Measurements from ENCODE around the gene TGFB2. TPM values are rescaled to one million over a fixed set of nuclear protein-coding genes. Genes with fewer than 3 reads are reported as not detected.

Gene TGFB2
- total and polyA plus RNA-seq, 2 experiments from 2014 or later: 0.31 to 1.4 TPM

GRCh38 chr1:218395916-218396315 lies 50.8 kb downstream of the TGFB2 start:
- no peaks in the 10 kb centered on the region for H3K4me1 ChIP-seq (ENCODE audit: insufficient read depth)
- no peaks in the 10 kb centered on the region for H4K20me1 ChIP-seq (replicated peaks; ENCODE audit: insufficient read depth)
- peaks cover 7% of the 10 kb centered on the region for H3K9me2 ChIP-seq (ENCODE audit: insufficient read depth)
- Mint-ChIP-seq H3K4me1 (no peaks in the 10 kb centered on the region), H3K36me3 (ENCODE audit: low read depth) (no peaks in the 10 kb centered on the region), H3K27me3 (ENCODE audit: insufficient read depth, low read depth, poor library complexity) (peaks cover 2% of the 10 kb centered on the region), H3K4me3 (no peak overlapping the region), H3K27ac (no peak overlapping the region), H3K9me3 (peaks cover 2% of the 10 kb centered on the region; the same call in 1 of the 3 replicates)
- DNase-seq (ENCODE audit: low spot score): no peak
- no peaks in the 10 kb centered on the region for H3K27me3 ChIP-seq (ENCODE audit: insufficient read depth)
- no peak overlapping the region for H3K4me2 ChIP-seq
- no peaks in the 10 kb centered on the region for H3K79me2 ChIP-seq (replicated peaks; ENCODE audit: insufficient read depth)
- TF ChIP-seq REST (IDR thresholded peaks at IDR 0.05; ENCODE audit: unreplicated experiment): no peak
- TF ChIP-seq, protein P1, sequence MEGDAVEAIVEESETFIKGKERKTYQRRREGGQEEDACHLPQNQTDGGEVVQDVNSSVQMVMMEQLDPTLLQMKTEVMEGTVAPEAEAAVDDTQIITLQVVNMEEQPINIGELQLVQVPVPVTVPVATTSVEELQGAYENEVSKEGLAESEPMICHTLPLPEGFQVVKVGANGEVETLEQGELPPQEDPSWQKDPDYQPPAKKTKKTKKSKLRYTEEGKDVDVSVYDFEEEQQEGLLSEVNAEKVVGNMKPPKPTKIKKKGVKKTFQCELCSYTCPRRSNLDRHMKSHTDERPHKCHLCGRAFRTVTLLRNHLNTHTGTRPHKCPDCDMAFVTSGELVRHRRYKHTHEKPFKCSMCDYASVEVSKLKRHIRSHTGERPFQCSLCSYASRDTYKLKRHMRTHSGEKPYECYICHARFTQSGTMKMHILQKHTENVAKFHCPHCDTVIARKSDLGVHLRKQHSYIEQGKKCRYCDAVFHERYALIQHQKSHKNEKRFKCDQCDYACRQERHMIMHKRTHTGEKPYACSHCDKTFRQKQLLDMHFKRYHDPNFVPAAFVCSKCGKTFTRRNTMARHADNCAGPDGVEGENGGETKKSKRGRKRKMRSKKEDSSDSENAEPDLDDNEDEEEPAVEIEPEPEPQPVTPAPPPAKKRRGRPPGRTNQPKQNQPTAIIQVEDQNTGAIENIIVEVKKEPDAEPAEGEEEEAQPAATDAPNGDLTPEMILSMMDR (conservative IDR thresholded peaks at IDR 0.05; ENCODE audit: low read depth in 2 of 2): no peak
- TF ChIP-seq EZH2phosphoT487 (IDR thresholded peaks at IDR 0.05; ENCODE audit: unreplicated experiment): no peak
- TF ChIP-seq NANOG (IDR thresholded peaks at IDR 0.05; ENCODE audit: borderline replicate concordance): no peak
- TF ChIP-seq ZNF114 (CRISPR knock-in tag; IDR thresholded peaks at IDR 0.05): no peak
- TF ChIP-seq CREB1 (CRISPR knock-in tag; IDR thresholded peaks at IDR 0.05; ENCODE audit: low read depth): no peak
- no peak for TF ChIP-seq ZNF462 (CRISPR knock-in tag; IDR thresholded peaks at IDR 0.05)
- TF ChIP-seq, protein P2, sequence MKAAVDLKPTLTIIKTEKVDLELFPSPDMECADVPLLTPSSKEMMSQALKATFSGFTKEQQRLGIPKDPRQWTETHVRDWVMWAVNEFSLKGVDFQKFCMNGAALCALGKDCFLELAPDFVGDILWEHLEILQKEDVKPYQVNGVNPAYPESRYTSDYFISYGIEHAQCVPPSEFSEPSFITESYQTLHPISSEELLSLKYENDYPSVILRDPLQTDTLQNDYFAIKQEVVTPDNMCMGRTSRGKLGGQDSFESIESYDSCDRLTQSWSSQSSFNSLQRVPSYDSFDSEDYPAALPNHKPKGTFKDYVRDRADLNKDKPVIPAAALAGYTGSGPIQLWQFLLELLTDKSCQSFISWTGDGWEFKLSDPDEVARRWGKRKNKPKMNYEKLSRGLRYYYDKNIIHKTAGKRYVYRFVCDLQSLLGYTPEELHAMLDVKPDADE (IDR thresholded peaks at IDR 0.05): no peak
- TF ChIP-seq JUNB (IDR thresholded peaks at IDR 0.05; ENCODE audit: unreplicated experiment): no peak
- TF ChIP-seq POLR2AphosphoS5 (IDR thresholded peaks at IDR 0.05; ENCODE audit: low read depth): no peak
- TF ChIP-seq STAT1 (IDR thresholded peaks at IDR 0.05; ENCODE audit: unreplicated experiment): no peak
- no peak overlapping the region for H2AFZ ChIP-seq
- H3K36me3 ChIP-seq (ENCODE audit: insufficient read depth): no peaks in the 10 kb centered on the region
- H3K27ac ChIP-seq (ENCODE audit: low read depth): no peak overlapping the region
- ATAC-seq: no peak
- no peak overlapping the region for H3K4me3 ChIP-seq
- no peaks in the 10 kb centered on the region for H3F3A ChIP-seq (replicated peaks; ENCODE audit: low read depth)

All from GM23338 (cell line).